ENCODE data around the gene SRL.
A peak's percentile ranks its signal among the peaks of the same experiment; 100 is the strongest.

Gene SRL

DNA sequence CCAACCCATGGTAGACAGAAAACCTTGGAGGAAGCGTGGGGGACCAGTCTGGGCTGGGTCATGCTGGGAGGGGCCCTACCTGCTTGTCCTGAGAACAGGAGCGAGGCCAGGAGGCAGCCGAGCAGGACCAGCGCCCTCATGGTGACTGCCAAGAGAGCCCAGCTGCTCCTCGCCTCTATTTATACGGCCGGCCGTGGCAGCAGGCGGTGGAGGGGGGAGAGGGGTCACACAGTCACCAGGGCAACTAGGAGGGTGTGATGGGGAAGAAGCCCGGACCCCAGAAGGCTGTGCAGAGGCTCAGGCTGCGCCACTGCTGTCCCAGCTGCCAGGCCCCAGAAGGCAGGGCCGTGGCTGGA lies at the start of gene SRL:
TSS of gene SRL (minus strand) at position 153 of the 356 bp plus-strand sequence. CDS start at position 140, 13 bp downstream.
- no peak for DNase-seq

DNA sequence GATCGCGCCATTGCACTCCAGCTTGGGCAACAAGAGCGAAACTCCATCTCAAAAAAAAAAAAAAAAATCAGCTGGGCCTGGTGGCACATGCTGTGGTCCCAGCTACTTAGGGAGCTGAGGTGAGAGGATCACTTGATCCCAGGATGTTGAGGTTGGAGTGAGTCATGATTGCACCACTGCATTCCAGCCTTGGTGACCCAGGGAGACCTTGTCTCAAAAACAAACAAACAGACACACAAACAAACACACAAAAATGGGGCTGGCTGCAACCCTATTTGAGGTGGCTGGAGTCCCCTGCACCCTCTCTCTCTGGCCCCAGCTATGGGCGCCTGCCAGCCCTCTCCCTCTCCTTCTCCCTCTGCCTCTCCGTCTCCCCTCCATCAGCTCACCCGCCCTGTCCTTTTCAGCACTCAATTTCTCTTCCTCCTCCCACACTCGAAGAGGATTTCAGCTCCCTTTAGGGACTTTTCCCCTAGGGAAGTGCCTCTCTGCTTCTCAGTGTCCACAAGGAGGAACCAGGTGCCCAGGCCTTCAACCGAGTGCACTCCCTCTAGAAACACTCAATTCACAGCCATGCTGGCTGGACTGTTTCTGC lies 48.5 kb upstream of the SRL start:
- DNase-seq, result peak; percentile 69

DNA sequence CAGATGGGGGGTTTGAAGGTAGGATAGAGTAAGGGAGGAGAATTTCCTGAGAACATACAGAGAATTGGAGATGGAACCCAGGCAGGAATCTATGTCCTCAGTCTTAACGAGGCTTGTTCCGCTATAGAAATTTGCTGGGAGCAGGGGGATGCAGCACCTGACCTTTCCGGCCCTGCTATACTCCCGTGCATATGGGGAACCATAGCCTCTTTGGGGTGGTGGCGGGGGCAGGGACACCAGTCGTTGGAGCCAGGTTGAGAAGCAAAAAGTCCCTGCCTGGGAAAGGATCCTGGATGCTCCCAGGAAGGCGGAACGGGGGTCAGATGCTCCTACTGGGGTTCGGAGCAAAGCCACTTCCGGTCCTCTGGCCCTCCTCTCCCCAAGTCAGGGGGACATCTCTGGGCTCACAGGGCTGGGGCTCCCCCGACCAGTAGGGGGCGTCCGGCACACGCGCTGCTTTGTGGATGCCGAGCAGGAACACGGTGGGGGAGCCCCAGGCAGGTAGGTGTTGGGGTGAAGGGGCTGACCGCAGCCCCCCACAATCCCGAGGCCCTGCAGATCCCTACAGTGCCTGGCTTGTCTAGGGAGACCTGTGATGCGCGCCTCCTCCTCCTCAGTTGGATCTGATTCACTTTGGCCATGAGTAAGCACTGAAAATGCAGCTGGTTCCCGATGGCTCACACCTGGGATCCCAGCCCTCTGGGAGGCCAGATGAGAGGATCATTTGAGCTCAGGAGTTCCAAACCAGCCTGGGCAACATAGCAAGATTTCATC lies 46.5 kb upstream of the SRL start:
- peak; percentile 72 for DNase-seq

DNA sequence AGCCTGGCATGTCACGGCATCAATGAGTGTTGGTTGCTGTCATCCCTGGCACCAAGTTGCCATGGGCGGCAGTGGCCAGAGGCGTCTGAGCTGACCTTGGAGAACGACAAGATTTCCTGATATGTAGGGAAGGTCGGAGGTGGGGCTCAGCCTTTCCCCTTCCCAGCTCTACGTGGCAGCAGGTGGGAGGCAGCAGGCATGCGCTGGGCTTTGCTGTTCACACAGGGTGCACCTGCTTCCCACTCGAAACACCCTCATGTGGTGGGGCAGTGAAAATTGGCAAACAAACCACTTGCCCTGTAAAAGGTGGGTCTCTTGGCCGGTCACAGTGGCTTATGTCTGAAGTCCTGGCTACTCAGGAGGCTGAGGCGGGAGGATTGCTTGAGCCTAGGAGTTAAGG lies 43.3 kb upstream of the SRL start:
- DNase-seq, result no peak

DNA sequence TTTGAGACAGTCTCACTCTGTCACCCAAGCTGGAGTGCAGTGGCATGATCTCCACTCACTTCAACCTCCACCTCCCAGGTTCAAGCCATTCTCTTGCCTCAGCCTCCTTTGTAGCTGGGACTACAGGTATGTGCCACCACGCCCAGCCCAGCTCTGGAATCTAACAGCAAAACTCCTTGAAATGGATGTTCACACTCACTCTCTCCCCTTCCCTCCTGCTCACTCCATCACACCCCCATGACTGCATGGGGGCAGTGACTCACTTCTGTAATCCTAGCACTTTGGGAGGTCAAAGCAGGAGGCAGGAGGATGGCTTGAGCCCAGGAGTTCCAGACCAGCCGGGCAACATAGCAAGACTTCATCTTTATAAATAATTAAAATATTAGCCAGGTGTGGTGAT lies 42.1 kb upstream of the SRL start:
- DNase-seq, result no peak

DNA sequence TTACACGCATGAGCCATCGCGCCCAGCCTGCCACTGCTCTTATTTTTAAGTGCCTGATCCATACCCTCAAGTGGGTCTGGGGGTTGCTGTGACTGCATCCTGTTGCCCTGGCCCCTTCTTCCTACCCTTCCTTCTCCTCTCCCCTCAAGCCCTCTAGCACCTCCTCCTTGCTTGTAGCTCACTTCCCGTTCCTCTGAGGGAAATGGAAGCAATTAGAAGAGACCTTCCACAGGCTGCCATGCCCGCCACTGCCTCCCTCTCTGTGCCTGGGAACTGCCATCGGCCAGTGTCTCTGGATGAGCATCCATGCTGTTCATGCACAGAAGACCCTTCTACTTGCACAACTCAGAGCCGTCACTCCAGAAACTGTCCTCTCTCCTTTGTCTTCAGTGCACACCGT lies 41.6 kb upstream of the SRL start:
- peak; percentile 15 for DNase-seq

DNA sequence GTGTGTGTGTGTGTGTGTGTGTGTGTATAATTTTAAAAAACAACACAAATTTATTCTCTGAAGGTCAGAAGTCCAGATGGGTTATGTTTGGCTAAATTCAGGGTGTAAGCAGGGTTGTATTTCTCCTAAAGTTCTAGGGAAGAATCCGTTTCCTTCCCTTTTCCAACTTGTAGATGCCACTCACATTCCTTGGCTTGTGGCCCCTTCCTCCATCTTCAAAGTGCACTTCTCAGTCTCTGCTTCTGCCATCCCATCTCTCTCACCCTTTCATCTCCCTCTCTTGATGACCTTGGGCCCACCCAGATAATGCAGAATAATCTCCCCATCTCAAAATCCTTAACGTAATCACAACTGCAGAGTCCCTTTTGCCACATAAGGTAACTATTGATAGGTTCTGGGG lies 38.7 kb upstream of the SRL start:
- DNase-seq, result no peak

DNA sequence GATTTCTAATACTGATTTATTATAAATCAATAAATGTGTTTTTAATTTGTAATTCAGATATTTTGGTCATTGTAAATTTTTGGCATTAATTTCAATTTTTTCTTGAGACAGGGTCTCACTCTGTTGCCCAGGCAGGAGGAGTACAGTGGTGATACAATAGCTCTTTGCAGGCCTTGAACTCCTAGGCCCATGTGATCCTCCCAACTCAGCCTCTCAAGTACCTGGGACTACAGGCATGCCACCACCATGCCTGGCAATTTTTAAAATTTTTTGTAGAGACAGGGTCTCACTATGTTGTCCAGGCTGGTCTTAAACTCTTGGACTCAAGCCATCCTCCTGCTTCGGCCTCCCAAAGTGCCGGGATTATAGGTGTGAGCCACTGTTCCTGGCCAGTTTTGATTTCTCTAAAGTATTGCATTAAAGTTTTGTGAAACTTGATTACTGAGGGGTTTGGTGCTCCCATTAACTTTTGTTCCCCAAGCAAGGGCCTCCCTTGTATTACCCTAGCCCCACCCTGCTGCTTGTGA lies 36.2 kb upstream of the SRL start:
- DNase-seq, result no peak

DNA sequence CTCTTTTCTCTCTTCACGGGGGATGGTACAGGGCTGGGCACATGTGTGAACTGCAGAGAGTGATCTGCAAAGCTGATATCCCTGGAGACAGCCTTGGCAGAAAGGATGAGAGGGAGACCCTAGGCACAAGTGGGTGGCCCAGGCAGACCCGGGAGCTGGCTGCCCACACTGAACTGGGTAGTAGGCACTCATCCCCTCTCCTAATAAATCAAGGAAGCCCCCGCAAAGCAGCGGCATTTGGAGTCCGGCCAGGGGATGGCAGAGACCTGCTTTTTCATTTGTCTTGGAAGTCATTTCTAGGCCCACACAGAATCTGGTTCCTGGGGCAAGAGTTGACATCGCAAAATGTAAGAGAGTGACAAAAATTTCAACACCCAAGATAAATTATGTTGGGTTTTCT lies 34.0 kb upstream of the SRL start:
- DNase-seq, result no peak

DNA sequence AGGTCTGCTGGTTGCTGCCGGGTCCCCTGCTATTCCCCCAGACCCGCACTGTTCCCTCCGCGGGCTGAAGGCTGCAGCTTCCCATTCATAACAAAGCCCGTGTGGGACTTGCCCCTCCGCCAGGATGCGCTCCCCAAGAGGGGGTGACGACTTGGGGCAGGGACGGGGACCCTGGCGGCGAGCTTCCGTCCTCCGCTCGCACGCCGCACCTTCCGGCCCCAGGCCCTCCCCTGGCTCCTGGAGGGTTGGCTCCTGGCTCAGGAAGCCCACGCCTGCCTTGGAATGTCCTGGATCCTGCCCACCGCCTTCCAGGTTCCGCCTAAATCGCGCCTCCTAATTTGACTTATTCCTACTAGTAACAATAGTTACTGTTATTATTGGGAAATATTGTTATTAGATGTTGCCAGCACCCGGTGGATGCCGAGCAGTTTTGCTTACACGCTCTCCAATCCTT lies 32.0 kb upstream of the SRL start:
- DNase-seq, result peak; percentile 43

DNA sequence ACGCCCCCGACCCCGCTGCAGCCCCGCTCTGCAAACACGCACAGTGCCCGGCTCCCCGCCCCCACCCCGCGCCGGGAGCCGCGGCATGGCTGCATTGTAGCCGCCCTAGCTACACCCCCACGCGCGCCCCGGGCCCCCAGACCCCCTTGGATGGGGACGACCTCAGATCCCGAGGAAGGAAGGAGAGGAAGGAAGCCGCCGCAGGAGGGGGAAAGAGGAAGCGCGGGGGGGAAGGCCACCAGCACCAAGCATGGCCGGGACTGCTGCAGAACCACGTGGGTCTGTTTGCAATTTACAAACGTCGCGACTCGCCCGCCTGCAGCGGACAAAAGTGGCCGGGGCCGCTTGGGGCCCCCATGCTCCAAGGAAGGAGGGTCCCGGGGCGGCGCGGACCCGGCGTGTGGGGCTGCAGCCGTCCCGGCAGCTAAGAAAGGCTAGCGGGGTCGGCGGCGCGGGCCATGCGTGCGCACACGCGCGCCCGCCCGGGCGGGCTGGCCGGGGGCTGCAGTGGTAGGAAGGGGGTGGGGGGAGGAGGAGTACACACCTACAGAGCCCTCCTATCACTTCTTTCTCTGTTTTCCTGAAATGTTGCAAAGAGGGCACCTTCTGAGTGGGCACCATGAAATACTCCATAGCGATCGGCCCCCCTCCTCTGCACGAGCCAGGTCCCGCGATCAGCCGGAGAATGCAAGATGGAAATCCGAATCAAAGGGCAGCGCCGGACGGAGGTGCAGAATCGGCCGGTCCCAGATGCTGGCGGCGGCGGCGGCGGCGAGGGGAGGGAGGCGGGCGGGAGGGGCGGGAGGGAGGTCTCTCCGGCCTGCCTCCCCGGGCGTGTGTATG lies 30.5 kb upstream of the SRL start:
- peak; percentile 55 for DNase-seq

DNA sequence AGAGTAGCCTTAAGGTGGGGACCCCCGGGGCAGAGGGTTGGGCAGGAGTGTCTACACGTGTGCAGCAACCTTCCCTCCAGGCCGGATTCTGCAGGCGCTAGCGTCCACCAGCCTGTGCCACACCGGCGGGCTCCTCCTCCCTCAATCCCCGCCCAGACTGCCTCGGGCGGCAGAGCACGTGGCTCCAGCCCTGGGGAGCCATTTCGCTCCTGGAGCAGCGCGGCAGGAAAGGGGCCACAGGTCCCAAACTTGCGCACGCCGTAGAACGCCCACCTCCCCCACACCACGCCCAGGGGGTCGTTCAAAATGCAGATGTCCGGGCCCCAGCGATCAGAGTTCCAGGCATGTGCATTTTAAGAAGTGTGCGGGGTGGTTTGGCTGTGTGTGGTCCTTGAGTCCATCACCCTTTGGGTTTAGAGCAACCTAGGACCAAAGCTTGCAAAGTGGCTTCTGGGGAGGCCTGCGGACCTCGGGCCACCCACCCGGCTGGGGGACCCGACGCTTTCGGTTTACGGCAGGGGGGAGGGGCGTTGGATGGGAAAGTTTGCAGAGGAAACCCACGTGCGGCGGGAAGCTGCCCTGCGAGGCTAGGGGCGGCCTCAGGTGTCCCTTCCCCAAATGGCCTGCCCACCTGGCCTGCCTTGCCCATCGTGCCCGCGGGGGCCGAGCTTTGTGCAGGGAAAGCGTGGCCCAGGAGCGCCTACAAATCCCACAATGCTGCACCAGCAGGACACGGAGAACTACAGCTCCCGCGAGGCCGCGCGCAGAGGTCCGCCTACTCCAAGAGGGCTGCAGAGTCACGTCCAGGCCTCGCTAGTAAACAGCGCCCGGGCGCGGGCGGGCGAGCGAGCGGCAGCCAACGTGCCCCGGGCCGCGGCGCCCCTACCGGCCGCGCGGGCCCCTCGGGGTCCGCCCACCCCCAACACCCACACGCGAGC lies 29.6 kb upstream of the SRL start:
- DNase-seq, result peak; percentile 90

DNA sequence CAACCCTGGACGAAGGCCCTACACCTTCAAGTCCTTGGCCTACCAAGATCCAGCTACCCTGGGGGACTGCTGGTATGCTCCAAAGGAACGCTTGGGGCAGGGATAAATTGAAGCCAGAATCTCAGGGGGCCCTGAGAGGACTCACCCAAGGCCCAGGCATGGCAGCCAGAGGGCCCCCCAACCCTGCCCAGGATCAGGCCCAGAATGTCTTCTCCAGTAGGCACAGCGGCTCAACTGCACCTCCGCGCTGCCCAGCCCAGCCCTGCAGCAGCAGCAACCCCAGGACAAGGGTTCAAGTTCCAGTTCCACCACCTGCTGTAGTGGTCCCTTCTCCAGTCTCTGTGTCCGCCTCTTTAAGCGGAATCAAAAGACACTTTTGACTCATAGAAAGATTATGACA lies 28.7 kb upstream of the SRL start:
- DNase-seq, result no peak

DNA sequence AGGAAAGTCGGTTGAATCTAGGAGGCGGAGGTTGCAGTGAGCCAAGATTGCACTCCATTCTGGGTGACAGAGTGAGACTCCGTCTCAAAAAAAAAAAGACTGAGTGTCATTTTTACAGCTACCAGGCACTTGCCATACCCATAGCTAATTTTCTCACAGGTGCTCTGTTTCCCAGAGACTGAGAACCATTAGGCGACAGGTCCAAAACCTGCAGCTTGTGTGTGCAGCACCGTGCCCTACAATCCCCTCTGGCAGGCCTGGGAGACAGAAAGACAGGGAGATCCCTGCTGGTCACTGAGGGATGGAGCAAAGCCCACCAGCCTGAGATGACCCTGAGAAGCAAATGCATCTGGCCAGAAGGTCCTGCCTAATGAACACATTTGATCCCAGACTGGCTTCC lies 28.2 kb upstream of the SRL start:
- no peak for DNase-seq

DNA sequence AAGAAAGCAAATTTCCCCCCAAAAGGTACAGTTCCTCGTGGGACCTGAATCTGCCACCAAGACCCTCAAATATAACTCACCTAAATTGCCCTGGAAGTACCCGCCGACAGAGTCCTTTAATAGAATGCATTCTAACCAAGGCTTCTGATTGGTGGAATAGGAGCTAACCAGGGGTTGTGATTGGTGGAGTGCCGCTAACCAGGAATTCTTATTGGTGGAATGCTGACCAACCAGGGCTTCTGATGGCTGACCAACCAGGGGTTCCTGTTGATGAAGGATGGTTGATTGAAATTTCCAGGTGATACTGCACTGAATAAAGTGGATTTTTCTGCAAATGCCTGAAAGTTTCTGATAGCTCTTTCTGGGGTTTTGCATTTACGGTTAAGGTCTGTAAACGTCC lies 24.5 kb upstream of the SRL start:
- DNase-seq, result no peak

DNA sequence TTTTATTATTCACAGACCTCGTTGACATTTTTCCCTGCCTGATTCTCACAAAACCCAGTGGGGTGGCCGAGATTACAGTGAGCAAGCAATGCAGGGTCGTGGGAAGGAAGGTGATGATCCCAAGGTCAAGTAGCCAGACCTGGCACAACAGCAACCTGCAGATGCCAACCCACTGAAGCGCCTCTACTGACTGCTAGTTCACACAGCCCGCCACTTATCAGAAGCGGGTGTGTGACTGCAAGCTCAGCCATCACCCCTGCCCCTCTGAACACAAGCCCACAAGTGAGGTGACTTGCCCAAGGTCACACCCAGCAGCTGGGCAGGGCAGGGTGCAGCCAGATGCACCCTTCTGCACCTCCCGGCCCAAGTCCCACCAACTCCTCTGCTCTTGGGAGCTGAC lies 23.8 kb upstream of the SRL start:
- DNase-seq, result no peak

DNA sequence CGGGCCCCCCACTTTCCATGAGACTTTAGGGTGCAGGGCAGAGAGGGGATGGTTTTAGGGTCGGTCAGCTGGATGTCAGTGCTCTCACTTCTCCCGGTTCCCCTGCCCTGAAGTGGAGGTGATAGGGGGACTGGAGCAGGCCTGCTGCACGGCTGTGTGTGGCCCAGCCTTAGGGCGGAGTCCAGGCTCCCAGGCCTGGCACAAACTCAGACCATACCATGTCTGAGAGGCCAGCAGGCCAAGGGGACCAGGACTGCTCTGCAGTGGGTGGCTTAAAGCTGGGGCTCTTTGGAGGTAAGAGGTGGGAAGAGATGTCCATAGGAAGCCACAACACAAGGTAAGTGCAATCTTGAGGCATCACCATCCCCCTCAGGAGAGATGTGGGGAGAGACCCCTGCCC lies 22.7 kb upstream of the SRL start:
- DNase-seq, result no peak

DNA sequence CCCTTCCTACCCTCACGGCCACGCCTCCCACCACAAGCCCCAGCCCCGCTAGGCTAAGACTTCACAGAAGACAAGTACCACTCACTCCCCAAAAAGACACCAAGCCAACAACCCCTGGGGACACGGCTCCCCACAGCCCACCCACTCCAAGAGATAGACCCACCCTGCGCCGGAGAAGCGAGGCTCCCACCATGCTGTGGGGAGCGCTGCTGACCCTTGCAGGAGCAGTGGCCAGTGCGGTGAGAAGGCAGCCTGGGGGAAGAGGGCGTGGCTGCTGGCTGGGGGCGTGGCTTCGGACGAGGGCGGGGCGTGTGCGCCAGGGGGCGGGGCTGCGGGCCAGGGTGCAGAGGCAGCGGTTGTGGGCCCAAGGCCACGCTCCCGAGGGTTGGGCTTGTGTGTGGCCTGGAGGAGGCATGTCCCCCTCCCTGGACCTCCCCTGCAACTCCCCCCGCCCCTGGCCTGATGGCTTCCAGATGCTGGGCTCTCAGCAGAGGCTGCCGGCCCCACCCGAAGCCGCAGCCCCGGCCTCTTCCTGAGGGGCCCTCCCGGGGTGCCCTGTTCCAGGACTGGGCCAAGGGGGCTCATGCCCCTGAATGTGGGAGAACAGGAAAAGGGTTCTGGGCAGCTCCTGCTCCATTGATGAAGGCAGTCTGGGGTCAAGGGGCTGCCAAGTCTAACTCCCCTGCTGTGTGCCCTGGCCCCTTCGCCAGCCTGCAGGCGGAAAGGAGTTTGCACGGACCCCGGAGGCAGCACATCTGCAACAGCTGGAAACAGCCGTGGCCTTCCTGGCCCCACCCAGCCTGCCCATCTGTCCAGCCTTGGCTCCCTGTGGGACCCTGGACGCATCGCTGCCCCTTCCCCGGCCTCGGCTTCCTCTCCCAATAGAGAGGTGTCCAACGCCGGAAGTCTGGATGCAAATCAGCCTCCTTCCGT lies 21.9 kb upstream of the SRL start:
- no peak for DNase-seq

DNA sequence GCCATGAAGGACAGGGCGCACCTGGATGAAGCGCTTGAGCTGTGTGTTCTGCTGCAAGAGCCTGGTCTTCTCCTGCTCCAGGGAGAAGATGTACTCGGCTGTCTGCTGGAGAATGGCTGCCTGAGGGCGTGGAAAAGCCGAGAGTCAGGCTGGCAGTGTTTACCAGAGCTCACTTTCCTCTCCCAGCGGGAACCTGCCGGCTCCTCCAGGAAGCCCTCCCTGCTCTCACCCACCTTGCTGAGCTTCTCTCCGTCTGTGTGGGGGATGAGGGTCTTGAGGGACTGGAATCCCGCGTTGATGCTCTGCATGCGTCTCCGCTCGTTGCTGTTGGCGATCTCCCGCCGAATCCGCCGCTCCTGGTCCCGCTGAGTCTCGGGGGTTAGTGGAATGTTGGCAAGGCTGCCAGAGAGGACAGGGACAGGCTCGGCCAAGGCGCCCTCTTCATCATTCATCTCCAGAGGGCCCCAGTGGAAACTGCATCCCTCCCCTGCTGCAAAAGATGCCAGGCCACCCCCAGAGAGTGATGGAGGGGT lies 20.5 kb upstream of the SRL start:
- DNase-seq, result no peak

DNA sequence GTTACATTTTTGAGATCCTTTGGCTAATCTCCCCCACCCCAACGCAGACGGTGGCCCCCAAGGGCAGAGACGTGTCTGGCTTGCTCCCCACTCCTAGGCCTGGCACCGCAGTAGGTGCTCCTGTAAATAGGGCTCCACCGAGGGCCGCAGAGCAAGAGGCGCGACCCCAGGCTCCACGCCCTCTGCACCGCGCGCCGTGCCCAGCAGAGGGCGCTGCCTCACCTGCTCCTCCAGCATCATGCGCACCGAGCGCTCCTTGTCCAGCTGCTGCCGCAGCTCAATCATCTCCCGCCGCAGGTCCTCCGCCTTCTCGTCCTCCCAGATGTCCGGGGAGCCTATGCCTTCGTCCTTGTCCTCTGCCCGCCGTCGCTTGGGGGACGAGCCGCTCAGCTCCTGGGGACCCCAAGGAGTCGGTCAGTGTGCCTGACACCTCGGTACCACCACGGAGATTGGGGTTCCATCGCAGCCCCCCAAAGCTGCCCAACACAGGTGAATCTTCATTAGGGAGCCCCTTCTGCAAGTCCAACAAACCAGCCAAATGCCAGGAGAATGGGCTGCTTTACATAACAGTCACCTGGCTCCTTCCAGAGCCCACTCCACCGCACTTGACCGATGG lies 19.8 kb upstream of the SRL start:
- DNase-seq, result peak; percentile 31

DNA sequence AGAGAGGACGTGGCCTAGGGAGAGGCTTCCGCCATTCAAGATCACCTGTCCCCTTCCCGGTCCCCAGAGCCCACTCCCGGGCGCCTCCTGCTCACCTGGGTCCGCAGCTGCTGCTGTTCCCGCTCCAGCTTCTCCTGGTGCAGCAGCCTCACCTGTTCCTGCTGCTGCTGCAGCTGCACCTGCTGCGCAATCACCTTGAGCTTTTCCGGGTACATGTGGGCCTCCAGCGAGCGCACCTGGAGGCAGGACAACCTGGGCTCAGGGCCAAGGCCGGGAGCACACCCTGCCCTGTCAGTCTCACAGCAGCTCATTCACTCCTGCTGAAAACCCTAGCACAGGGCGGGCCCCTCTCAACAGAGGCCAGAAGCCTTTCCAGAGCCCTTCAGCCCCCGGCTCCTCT lies 18.5 kb upstream of the SRL start:
- DNase-seq, result no peak
